GM12878 (cell line): ENCODE results near the gene SLC4A8. TPM values are rescaled to one million over a fixed set of nuclear protein-coding genes. Genes with fewer than 3 reads are reported as not detected.

Experiments
- ATAC-seq: fragments of 200-7000 bp; cut with Tn5 transposase; 3 replicates; pipeline ENCODE4 v1.9.1; 2020; ENCODE audit warnings: mild to moderate bottlenecking, moderate library complexity
- BruUV-seq: library from RNA; stranded (reverse); fragments of 400-500 nt; replicated peaks from 2 replicates; lab custom pipeline; 2021; lab: Mats Ljungman, UMichigan
- CTCF ChIA-PET: fragments of 300-600 bp; sonication (Branson Sonifier 250); formaldehyde crosslinking; extraction: SDS; loops from one replicate; lab custom pipeline; 2021; ENCODE audit warnings: inconsistent platforms; lab: Yijun Ruan, JAX
- POLR2A ChIA-PET: fragments of 350-600 bp; formaldehyde crosslinking; extraction: SDS; loops from one replicate; lab custom pipeline; 2021; ENCODE audit warnings: inconsistent platforms; lab: Charles Lee
- RAD21 ChIA-PET: fragments of 300-600 bp; sonication (Branson Sonifier 250); formaldehyde crosslinking; loops from one replicate; lab custom pipeline; 2023; ENCODE audit warnings: antibody characterized with exemption; ENCODE audit not compliant: unreplicated experiment; lab: Charles Lee
- SMC1A ChIA-PET: fragments of 300-600 bp; sonication (Branson Sonifier 250); formaldehyde crosslinking; loops from one replicate; lab custom pipeline; 2023; ENCODE audit not compliant: unreplicated experiment, uncharacterized antibody; lab: Charles Lee
- DNase-seq: peaks from one replicate; pipeline ENCODE4 v3.0.0-alpha.2; 2011; ENCODE audit warnings: low read depth, low spot score
- FAIRE-seq: peaks from 3 replicates; lab custom pipeline; 2011; peaks lifted over from hg19 to GRCh38; lab: Jason Lieb, UNC
- H2AFZ ChIP-seq: 2 replicates; pipeline ENCODE4 v1.6.0; 2011; ENCODE audit warnings: low read depth, low read length, control low read depth; ENCODE audit not compliant: control insufficient read depth
- H3K27ac ChIP-seq: 2 replicates; pipeline ENCODE4 v1.5.1; 2011; ENCODE audit warnings: control low read depth; ENCODE audit not compliant: control insufficient read depth, insufficient read depth
- H3K27me3 ChIP-seq, 2 experiments: replicated peaks in 1 of 2; 2 replicates each; pipeline versions ENCODE4 v1.6.0 to v1.6.1; 2011; ENCODE audit warnings: low read length in 1 of 2; ENCODE audit not compliant: control insufficient read depth in 2 of 2, insufficient read depth in 2 of 2
- H3K36me3 ChIP-seq, 2 experiments: 2 replicates each; pipeline ENCODE4 v1.5.1; 2011; ENCODE audit warnings: low read length in 1 of 2; ENCODE audit not compliant: control insufficient read depth in 2 of 2, insufficient read depth in 2 of 2
- H3K4me1 ChIP-seq: 2 replicates; pipeline ENCODE4 v1.6.1; 2011; ENCODE audit warnings: mild to moderate bottlenecking, low read length, moderate library complexity, mixed read lengths; ENCODE audit not compliant: control insufficient read depth, insufficient read depth
- H3K4me2 ChIP-seq: 2 replicates; pipeline ENCODE4 v1.6.0; 2011; ENCODE audit warnings: control low read depth; ENCODE audit not compliant: control insufficient read depth, insufficient read depth
- H3K4me3 ChIP-seq: fragments of 200-600 bp; sonication (generic); 2 replicates; pipeline ENCODE4 v1.5.1; 2016
- H3K79me2 ChIP-seq: 2 replicates; pipeline ENCODE4 v1.6.0; 2011; ENCODE audit warnings: low read length; ENCODE audit not compliant: control insufficient read depth, insufficient read depth
- H3K9ac ChIP-seq: 2 replicates; pipeline ENCODE4 v1.8.0; 2011; ENCODE audit warnings: low read length, control low read depth, mixed read lengths; ENCODE audit not compliant: control insufficient read depth, insufficient read depth
- H3K9me3 ChIP-seq: replicated peaks from 3 replicates; pipeline ENCODE4 v1.5.1; 2011; ENCODE audit warnings: mild to moderate bottlenecking, low read length; ENCODE audit not compliant: control insufficient read depth, insufficient read depth
- H4K20me1 ChIP-seq: 2 replicates; pipeline ENCODE4 v1.6.0; 2011; ENCODE audit not compliant: control insufficient read depth, insufficient read depth
- CEBPB ChIP-seq, 2 experiments: fragments of 150-350 bp in 1 of 2; IDR thresholded peaks; 2 replicates each; pipeline ENCODE4 v1.6.1; 2012 to 2014; ENCODE audit warnings: low read depth in 2 of 2, low read length in 2 of 2, borderline replicate concordance in 1 of 2, inconsistent platforms in 1 of 2
- CHD1 ChIP-seq: IDR thresholded peaks from 2 replicates; pipeline ENCODE4 v1.6.1; 2012; ENCODE audit warnings: low read depth, low read length, improper control_type of control experiment
- EZH2 ChIP-seq: IDR thresholded peaks from 2 replicates; pipeline ENCODE4 v1.6.1; 2012; ENCODE audit warnings: low read depth, mild to moderate bottlenecking, control low read depth, inconsistent platforms, low read length, borderline replicate concordance; ENCODE audit not compliant: control insufficient read depth
- MXI1 ChIP-seq: fragments of 150-350 bp; IDR thresholded peaks from 2 replicates; pipeline ENCODE4 v1.6.1; 2011; ENCODE audit warnings: low read depth, mild to moderate bottlenecking, inconsistent platforms, low read length, improper control_type of control experiment
- MYB ChIP-seq: fragments of 150-350 bp; IDR thresholded peaks from 2 replicates; pipeline ENCODE4 v1.6.1; 2014; ENCODE audit warnings: mild to moderate bottlenecking, low read depth, low read length, borderline replicate concordance
- NFXL1 ChIP-seq: fragments of 450-650 bp; IDR thresholded peaks from 2 replicates; pipeline ENCODE4 v1.6.1; 2017; ENCODE audit warnings: antibody characterized with exemption, mild to moderate bottlenecking, borderline replicate concordance
- NR2C1 ChIP-seq: fragments of 450-650 bp; IDR thresholded peaks from 2 replicates; pipeline ENCODE4 v1.6.1; 2017; ENCODE audit warnings: antibody characterized with exemption, mild to moderate bottlenecking, moderate library complexity
- PML ChIP-seq: IDR thresholded peaks from 2 replicates; pipeline ENCODE4 v1.6.1; 2012; ENCODE audit warnings: low read length, inconsistent platforms
- SIX5 ChIP-seq: IDR thresholded peaks from 2 replicates; pipeline ENCODE4 v1.6.1; 2011; ENCODE audit warnings: mild to moderate bottlenecking, low read depth, low read length, moderate library complexity; ENCODE audit not compliant: severe bottlenecking
- SUPT20H ChIP-seq: IDR thresholded peaks from 2 replicates; pipeline ENCODE4 v1.6.1; 2011; ENCODE audit warnings: low read depth, mild to moderate bottlenecking, low read length, moderate library complexity, borderline replicate concordance; ENCODE audit not compliant: control insufficient read depth
- TCF7 ChIP-seq: IDR thresholded peaks from 2 replicates; pipeline ENCODE4 v1.6.1; 2014; ENCODE audit warnings: antibody characterized with exemption, borderline replicate concordance
- ZBED1 ChIP-seq: IDR thresholded peaks from 2 replicates; pipeline ENCODE4 v1.6.1; 2016; ENCODE audit warnings: borderline replicate concordance
- WGBS: methylation state at CpG from one replicate; pipeline ENCODE4 v1.1.6; 2016; ENCODE audit warnings: low lambda C conversion rate; ENCODE audit not compliant: insufficient replicate concordance, insufficient coverage; ENCODE audit errors: missing lambda C conversion rate; 5-methylcytosine and 5-hydroxymethylcytosine counted together
- in situ Hi-C: fragments of 300-500 bp; cut with MboI; formaldehyde crosslinking; loops from 9 replicates; pipeline ENCODE4 v1.14.3; 2018; ENCODE audit warnings: mixed read lengths
- intact Hi-C: fragments of 100-400 bp; cut with micrococcal nuclease; formaldehyde crosslinking; loops from one replicate; pipeline ENCODE4 v1.14.2; 2022; ENCODE audit not compliant: unreplicated experiment
- polyA plus RNA-seq, 11 experiments: library from polyadenylated mRNA; depleted of rRNA in 4 of 11; unstranded in 6 of 11; stranded (reverse) in 5 of 11; fragments of >200 nt; fragmentation: Nextera tagmentation in 4 of 11; fragmentation: Illumina TruSeq in 1 of 11; extraction: Ambion mirVana in 4 of 11; extraction: Trizol in 1 of 11; gene quantifications; 1 replicate in 1 of 11; 2 replicates in 10 of 11; pipeline versions ENCODE4 v1.2.1 to v1.2.3, GENCODE V29; 2011 to 2016; ENCODE audit warnings: inconsistent platforms in 2 of 11, missing spikeins in 2 of 11, low read depth in 1 of 11
- total RNA-seq, 4 experiments: library from RNA; depleted of rRNA in 3 of 4; stranded (reverse); fragments of >200 nt in 3 of 4; fragmentation: Illumina TruSeq in 1 of 4; extraction: Trizol in 1 of 4; gene quantifications; 2 replicates each; pipeline versions ENCODE4 v1.2.1 to v1.2.3, GENCODE V29; 2013 to 2021
- TF ChIP-seq, protein P1 (sequence below): fragments of 450-650 bp; IDR thresholded peaks from 2 replicates; pipeline ENCODE4 v1.6.1; 2017; ENCODE audit warnings: mild to moderate bottlenecking, moderate library complexity
- TF ChIP-seq, protein P2 (sequence below): fragments of 450-650 bp; IDR thresholded peaks from 2 replicates; pipeline ENCODE4 v1.6.1; 2014; ENCODE audit warnings: mild to moderate bottlenecking

Gene SLC4A8
- total and polyA plus RNA-seq, 10 of the 15 experiments (the other 5 are each of a cell fraction or from before 2014, with no cell fraction given) = 1.4 to 7.7 (median 3.7) TPM

DNA sequence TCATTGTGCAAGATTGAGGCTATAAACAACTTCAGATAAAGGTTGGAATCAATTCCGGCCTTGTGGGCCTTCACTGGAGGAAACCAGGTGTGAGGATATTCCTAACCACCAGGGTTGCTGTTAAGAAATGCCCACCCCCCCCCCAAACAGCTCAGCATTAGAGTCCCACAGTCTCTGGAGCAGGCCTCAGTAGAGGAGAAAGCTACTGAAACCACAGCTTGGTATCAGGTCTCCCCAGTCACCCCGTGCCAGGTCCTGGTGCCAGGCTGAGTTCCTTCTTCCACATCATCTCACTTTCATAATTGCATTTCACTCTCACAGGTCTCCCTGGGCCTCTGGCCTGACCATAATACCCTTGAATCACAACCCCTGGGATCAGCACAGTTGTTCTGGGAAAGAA is 45.9 kb upstream of the SLC4A8 start (continued):
- TF ChIP-seq, protein P1, sequence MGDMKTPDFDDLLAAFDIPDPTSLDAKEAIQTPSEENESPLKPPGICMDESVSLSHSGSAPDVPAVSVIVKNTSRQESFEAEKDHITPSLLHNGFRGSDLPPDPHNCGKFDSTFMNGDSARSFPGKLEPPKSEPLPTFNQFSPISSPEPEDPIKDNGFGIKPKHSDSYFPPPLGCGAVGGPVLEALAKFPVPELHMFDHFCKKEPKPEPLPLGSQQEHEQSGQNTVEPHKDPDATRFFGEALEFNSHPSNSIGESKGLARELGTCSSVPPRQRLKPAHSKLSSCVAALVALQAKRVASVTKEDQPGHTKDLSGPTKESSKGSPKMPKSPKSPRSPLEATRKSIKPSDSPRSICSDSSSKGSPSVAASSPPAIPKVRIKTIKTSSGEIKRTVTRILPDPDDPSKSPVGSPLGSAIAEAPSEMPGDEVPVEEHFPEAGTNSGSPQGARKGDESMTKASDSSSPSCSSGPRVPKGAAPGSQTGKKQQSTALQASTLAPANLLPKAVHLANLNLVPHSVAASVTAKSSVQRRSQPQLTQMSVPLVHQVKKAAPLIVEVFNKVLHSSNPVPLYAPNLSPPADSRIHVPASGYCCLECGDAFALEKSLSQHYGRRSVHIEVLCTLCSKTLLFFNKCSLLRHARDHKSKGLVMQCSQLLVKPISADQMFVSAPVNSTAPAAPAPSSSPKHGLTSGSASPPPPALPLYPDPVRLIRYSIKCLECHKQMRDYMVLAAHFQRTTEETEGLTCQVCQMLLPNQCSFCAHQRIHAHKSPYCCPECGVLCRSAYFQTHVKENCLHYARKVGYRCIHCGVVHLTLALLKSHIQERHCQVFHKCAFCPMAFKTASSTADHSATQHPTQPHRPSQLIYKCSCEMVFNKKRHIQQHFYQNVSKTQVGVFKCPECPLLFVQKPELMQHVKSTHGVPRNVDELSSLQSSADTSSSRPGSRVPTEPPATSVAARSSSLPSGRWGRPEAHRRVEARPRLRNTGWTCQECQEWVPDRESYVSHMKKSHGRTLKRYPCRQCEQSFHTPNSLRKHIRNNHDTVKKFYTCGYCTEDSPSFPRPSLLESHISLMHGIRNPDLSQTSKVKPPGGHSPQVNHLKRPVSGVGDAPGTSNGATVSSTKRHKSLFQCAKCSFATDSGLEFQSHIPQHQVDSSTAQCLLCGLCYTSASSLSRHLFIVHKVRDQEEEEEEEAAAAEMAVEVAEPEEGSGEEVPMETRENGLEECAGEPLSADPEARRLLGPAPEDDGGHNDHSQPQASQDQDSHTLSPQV = no peak
- TF ChIP-seq CEBPB (IDR thresholded peaks at IDR 0.05; ENCODE audit: borderline replicate concordance in 1 of 2, low read depth in 2 of 2, low read length in 2 of 2) (no peak), MXI1 (no peak)
- TF ChIP-seq, protein P2, sequence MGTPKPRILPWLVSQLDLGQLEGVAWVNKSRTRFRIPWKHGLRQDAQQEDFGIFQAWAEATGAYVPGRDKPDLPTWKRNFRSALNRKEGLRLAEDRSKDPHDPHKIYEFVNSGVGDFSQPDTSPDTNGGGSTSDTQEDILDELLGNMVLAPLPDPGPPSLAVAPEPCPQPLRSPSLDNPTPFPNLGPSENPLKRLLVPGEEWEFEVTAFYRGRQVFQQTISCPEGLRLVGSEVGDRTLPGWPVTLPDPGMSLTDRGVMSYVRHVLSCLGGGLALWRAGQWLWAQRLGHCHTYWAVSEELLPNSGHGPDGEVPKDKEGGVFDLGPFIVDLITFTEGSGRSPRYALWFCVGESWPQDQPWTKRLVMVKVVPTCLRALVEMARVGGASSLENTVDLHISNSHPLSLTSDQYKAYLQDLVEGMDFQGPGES = no peak

DNA sequence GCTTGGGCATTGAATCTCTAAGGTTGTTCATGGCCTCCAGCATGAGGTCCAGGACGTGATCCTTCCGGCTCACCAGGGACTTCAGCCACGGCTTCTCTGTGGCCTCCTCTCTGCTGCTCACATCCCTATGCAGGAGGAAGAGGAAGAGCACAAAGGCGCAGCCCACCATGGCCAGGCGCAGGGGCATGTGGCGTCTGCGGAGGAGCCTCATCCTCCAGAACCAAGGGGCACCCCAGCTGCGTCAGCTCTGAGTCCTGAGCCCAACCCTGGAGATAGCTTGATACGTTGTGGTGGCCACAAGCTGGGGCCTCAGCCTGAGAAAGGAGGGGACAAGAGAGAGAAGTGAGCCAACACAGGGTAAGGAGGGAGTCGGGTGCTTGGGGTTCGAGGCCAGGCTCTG is 45.1 kb upstream of the SLC4A8 start:
- Histone ChIP-seq H3K4me1 (peaks cover 20% of the 10 kb centered on the region), H3K9me3 (no peaks in the 10 kb centered on the region), H4K20me1 (no peaks in the 10 kb centered on the region), H3K27ac (no peak overlapping the region), H3K27me3 (no peaks in the 10 kb centered on the region), H3K4me3 (no peak overlapping the region), H3K4me2 (no peak overlapping the region), H3K9ac (no peak overlapping the region), H2AFZ (no peak overlapping the region), H3K79me2 (no peaks in the 10 kb centered on the region), H3K36me3 (peaks cover 5 to 18% of the 10 kb centered on the region in 2 experiments)
- RAD21 ChIA-PET = no interaction called here
- SMC1A ChIA-PET = no interaction called here
- DNase-seq (no peak), ATAC-seq (no peak), FAIRE-seq (no peak)
- BruUV-seq = no TSS peak
- WGBS = 98% methylated on average over 11 of the region's 11 CpGs
- CTCF ChIA-PET = interaction anchor here (1.2 kb wide), 1 partner anchor 10 kb away, joined by 3 read pairs; no protein-coding TSS in a partner anchor
- POLR2A ChIA-PET = no interaction called here
- intact Hi-C loops (no loop called here), in situ Hi-C loops (no loop called here)
- no peak for TF ChIP-seq SIX5
- TF ChIP-seq PML = no peak
- no peak for TF ChIP-seq NR2C1
- TF ChIP-seq, protein P2 = no peak
- TF ChIP-seq ZBED1 = no peak
- no peak for TF ChIP-seq NFXL1
- no peak for TF ChIP-seq SUPT20H
- TF ChIP-seq TCF7 = no peak
- no peak for TF ChIP-seq EZH2
- TF ChIP-seq CHD1 = no peak
- no peak for TF ChIP-seq MYB
